ENCODE results near the gene CDK6. TPM values are rescaled to one million over a fixed set of nuclear protein-coding genes. Genes with fewer than 3 reads are reported as not detected.
"Not testable (repeated sequence)": the region's sequence is repeated elsewhere in the genome, so short reads cannot be mapped to it uniquely, and the experiment has no call there.

CDK6 gene
- total and polyA plus RNA-seq, 8 donors, result 2.6 to 86.3 (median 15.5) TPM

DNA sequence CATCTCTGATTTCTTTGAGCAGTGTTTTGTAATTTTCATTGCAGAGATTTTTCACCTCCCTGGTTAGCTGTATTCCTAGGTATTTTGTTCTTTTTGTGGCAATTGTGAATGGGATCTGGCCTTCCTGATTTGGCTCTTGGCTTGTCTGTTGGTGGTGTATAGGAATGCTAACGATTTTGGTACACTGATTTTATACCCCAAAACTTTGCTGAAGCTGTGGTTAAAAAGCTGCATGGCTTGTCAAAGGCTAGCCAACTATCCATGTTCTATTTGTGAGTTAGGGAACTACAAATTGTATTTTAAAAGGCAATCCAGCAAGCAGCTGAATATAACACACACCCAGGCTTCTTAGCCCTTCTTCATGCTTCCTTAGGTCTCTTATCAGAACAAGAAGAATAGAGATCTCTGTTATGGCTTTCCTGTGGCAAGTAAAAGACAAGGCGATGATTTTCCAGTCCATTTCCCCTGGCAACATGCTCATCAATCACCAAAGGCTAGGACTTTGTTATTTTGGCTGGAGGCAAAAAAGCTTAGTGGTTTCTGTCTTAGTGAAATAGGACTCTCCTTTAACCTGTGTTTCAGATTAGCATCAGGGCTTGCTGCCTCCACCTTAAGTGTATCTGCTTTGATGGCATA, 77.5 kb downstream of the CDK6 start:
- TF ChIP-seq EP300 (IDR thresholded peaks at IDR 0.05) (no peak), POLR2A (IDR thresholded peaks at IDR 0.05) (no peak), POLR2AphosphoS5 (IDR thresholded peaks at IDR 0.05) (no peak)
- TF ChIP-seq, protein P1, sequence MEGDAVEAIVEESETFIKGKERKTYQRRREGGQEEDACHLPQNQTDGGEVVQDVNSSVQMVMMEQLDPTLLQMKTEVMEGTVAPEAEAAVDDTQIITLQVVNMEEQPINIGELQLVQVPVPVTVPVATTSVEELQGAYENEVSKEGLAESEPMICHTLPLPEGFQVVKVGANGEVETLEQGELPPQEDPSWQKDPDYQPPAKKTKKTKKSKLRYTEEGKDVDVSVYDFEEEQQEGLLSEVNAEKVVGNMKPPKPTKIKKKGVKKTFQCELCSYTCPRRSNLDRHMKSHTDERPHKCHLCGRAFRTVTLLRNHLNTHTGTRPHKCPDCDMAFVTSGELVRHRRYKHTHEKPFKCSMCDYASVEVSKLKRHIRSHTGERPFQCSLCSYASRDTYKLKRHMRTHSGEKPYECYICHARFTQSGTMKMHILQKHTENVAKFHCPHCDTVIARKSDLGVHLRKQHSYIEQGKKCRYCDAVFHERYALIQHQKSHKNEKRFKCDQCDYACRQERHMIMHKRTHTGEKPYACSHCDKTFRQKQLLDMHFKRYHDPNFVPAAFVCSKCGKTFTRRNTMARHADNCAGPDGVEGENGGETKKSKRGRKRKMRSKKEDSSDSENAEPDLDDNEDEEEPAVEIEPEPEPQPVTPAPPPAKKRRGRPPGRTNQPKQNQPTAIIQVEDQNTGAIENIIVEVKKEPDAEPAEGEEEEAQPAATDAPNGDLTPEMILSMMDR (IDR thresholded peaks at IDR 0.05), result no peak
- Histone ChIP-seq H3K9me3 (no peaks in the 10 kb centered on the region), H3K4me1 (peaks cover 0 to 31% (median 4%) of the 10 kb centered on the region in 4 donors), H3K4me3 (no peak overlapping the region), H3K27me3 (no peaks in the 10 kb centered on the region), H3K27ac (no peak overlapping the region), H3K36me3 (no peaks in the 10 kb centered on the region)
- WGBS, 5 donors, result 82 to 91% (median 90%) methylated on average over 2 of the region's 2 CpGs
- no peak for DNase-seq
- intact Hi-C loops (cut with DNase I; ENCODE audit: low total_unique reads), result no loop called here

DNA sequence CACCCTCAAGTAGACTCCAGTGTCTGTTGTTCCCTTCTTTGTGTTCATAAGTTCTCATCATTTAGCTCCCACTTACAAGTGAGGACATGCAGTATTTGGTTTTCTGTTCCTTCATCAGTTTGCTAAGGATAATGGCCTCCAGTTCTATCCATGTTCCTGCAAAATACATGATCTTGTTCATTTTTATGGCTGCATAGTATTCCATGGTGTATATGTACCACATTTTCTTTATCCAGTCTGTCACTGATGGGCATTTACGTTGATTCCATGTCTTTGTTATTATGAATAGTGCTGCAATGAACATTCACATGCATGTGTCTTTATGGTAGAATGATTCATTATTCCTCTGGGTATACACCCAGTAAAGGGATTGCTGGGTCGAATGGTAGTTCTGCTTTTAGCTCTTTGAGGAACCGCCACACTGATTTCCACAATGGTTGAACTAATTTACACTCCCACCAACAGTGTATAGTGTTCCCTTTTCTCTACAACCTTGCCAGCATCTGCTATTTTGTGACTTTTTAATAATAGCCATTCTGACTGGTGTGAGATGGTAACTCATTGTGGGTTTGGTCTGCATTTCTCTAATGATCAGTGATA, 79.0 kb downstream of the CDK6 start:
- H3K36me3 ChIP-seq; intact Hi-C loops (cut with DNase I; ENCODE audit: low total_unique reads); H3K4me3 ChIP-seq; H3K27me3 ChIP-seq; H3K27ac ChIP-seq; H3K9me3 ChIP-seq; DNase-seq: not testable (repeated sequence)
- peaks cover 0 to 21% (median 2%) of the 10 kb centered on the region in 4 donors for H3K4me1 ChIP-seq
- 83 to 95% (median 89%) methylated on average over 3 of the region's 3 CpGs for WGBS, 5 donors

DNA sequence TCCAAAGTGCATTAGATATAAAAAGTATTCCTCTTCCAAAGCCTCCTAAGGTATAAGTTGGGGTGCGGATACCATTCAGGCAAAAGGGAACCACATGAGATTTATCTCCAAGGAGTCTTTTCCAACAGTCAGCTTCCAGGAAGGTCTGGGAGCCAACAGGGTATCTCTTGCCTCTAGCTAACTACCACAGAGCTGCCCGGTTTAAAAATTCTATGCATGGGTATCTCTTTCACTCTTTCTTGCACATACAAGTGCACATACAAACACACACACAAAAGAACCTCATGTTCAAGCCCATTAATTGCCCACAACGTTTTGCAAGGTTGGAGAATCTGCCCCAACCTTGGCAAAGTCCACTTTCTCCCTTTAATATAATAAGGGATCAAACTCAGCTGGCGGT, 80.7 kb downstream of the CDK6 start:
- Histone ChIP-seq H3K9me3 (no peaks in the 10 kb centered on the region), H3K27ac (no peak overlapping the region), H3K36me3 (no peaks in the 10 kb centered on the region), H3K4me3 (no peak overlapping the region), H3K4me1 (peaks cover 0 to 30% (median 7%) of the 10 kb centered on the region in 4 donors), H3K27me3 (no peaks in the 10 kb centered on the region)
- WGBS, 5 donors, result 69 to 74% (median 73%) methylated on average over 4 of the region's 4 CpGs
- intact Hi-C loops (cut with DNase I; ENCODE audit: low total_unique reads), result no loop called here
- no peak for DNase-seq
- no peak for TF ChIP-seq POLR2A (IDR thresholded peaks at IDR 0.05)
- TF ChIP-seq EP300 (IDR thresholded peaks at IDR 0.05), result no peak
- TF ChIP-seq POLR2AphosphoS5 (IDR thresholded peaks at IDR 0.05), result no peak
- TF ChIP-seq, protein P1 (IDR thresholded peaks at IDR 0.05), result no peak

DNA sequence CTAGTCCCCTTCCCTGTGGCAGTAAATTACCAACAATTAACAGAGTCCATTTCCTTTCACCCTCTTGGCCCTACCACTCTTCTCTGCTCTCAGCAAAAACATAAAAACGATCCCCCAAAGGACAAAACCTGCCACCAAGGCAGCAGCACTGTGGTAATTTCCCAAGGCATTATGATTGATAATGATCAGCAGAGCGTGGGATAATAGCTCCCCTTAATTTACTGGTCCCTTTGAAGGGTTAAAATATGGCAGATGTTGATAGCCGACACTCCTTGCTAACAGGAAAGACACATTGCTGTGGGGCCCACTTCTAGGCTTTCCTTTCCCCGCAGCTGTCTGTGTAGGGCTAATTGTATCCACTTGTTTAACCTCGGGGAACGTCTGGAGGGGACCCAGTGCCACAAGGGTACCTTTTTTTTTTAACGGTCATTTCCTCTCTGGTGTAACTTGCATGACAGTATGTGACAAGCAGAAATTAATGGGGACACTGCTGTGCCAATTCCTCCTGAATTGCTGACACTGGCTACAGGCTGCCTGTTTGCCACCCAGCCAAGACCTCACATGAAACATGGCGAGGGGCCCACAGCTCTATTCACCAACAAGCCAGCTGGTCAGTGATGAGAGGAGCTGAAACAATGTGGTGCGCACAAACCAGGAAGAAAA, 81.3 kb downstream of the CDK6 start:
- Histone ChIP-seq H3K4me3 (no peak overlapping the region), H3K36me3 (no peaks in the 10 kb centered on the region), H3K27me3 (no peaks in the 10 kb centered on the region), H3K9me3 (no peaks in the 10 kb centered on the region), H3K4me1 (peaks cover 0 to 35% (median 9%) of the 10 kb centered on the region in 4 donors), H3K27ac (no peak overlapping the region)
- DNase-seq, result peak in 1 of 2 donors; percentile 40
- intact Hi-C loops (cut with DNase I; ENCODE audit: low total_unique reads), result no loop called here
- TF ChIP-seq POLR2AphosphoS5 (IDR thresholded peaks at IDR 0.05) (no peak), POLR2A (IDR thresholded peaks at IDR 0.05) (no peak), EP300 (IDR thresholded peaks at IDR 0.05) (no peak)
- TF ChIP-seq, protein P1 (IDR thresholded peaks at IDR 0.05), result no peak
- WGBS, 5 donors, result 73 to 82% (median 80%) methylated on average over 9 of the region's 9 CpGs

All from stomach (tissue), 9 donors.